CD8-positive, alpha-beta memory T cell (primary cell): ENCODE measurements around the gene NOVA1. TPM values are rescaled to one million over a fixed set of nuclear protein-coding genes. Genes with fewer than 3 reads are reported as not detected.

ENCODE experiments used
- CTCF ChIA-PET: fragments of 350-600 bp; sonication (Branson Sonifier 250); formaldehyde crosslinking; loops from one replicate; lab custom pipeline; 2021; ENCODE audit warnings: antibody characterized with exemption; lab: Charles Lee
- POLR2A ChIA-PET: fragments of 350-600 bp; sonication (Branson Sonifier 250); formaldehyde crosslinking; loops from one replicate; lab custom pipeline; 2021; ENCODE audit warnings: antibody characterized with exemption; lab: Charles Lee
- DNase-seq, 5 donors: peaks; one replicate each; pipeline versions ENCODE4 v3.0.0 to v3.0.0-alpha.2; 2020 to 2022; ENCODE audit warnings: mixed read lengths in 1 of 5
- H3K27ac ChIP-seq: one replicate; pipeline ENCODE4 v1.7.0; 2013; ENCODE audit warnings: low read depth, mild to moderate bottlenecking, low read length, moderate library complexity
- H3K27me3 ChIP-seq: 2 replicates; pipeline ENCODE4 v1.7.0; 2013; ENCODE audit warnings: low read length, mild to moderate bottlenecking; ENCODE audit not compliant: insufficient read depth, poor library complexity, severe bottlenecking
- H3K36me3 ChIP-seq: 2 replicates; pipeline ENCODE4 v1.7.0; 2013; ENCODE audit warnings: mild to moderate bottlenecking, low read length, moderate library complexity; ENCODE audit not compliant: insufficient read depth
- H3K4me1 ChIP-seq: 2 replicates; pipeline ENCODE4 v1.7.0; 2013; ENCODE audit warnings: mild to moderate bottlenecking, low read length, moderate library complexity; ENCODE audit not compliant: insufficient read depth
- H3K4me3 ChIP-seq: 2 replicates; pipeline ENCODE4 v1.7.0; 2013; ENCODE audit warnings: mild to moderate bottlenecking, low read length
- H3K9me3 ChIP-seq: 2 replicates; pipeline ENCODE4 v1.7.0; 2013; ENCODE audit warnings: mild to moderate bottlenecking, low read length
- H3K27ac Mint-ChIP-seq, 8 donors: one replicate each; pipeline ENCODE4 v1.8.0; 2020 to 2021; ENCODE audit warnings: mixed read lengths in 8 of 8, mild to moderate bottlenecking in 6 of 8, inconsistent platforms in 3 of 8, moderate library complexity in 3 of 8
- H3K27me3 Mint-ChIP-seq, 2 donors: one replicate each; pipeline ENCODE4 v1.8.0; 2020 to 2021; ENCODE audit warnings: mixed read lengths in 2 of 2, mild to moderate bottlenecking in 1 of 2, moderate library complexity in 1 of 2
- H3K36me3 Mint-ChIP-seq, 3 donors: one replicate each; pipeline ENCODE4 v1.8.0; 2020 to 2021; ENCODE audit warnings: mixed read lengths in 3 of 3, inconsistent platforms in 1 of 3, mild to moderate bottlenecking in 1 of 3
- H3K4me1 Mint-ChIP-seq, 3 donors: one replicate each; pipeline ENCODE4 v1.8.0; 2020 to 2021; ENCODE audit warnings: mixed read lengths in 3 of 3, inconsistent platforms in 1 of 3, mild to moderate bottlenecking in 1 of 3
- H3K4me3 Mint-ChIP-seq, 7 donors: one replicate each; pipeline ENCODE4 v1.8.0; 2020 to 2021; ENCODE audit warnings: mixed read lengths in 7 of 7, mild to moderate bottlenecking in 6 of 7, moderate library complexity in 4 of 7, inconsistent platforms in 2 of 7
- H3K9me3 Mint-ChIP-seq, 5 donors: one replicate each; pipeline ENCODE4 v1.8.0; 2020 to 2022; ENCODE audit warnings: mixed read lengths in 5 of 5, mild to moderate bottlenecking in 3 of 5, moderate library complexity in 2 of 5, inconsistent platforms in 1 of 5
- polyA plus RNA-seq: library from polyadenylated mRNA; unstranded; fragments of 300-500 nt; fragmentation: Illumina TruSeq; gene quantifications from one replicate; pipeline ENCODE4 v1.2.3, GENCODE V29; 2021
- total RNA-seq, 2 experiments: library from RNA; stranded (reverse); gene quantifications; one replicate each; pipeline ENCODE4 v1.2.3, GENCODE V29; 2021

NOVA1 gene
- total and polyA plus RNA-seq, 3 experiments from 2014 or later: 0.28 TPM; not detected in 2

DNA sequence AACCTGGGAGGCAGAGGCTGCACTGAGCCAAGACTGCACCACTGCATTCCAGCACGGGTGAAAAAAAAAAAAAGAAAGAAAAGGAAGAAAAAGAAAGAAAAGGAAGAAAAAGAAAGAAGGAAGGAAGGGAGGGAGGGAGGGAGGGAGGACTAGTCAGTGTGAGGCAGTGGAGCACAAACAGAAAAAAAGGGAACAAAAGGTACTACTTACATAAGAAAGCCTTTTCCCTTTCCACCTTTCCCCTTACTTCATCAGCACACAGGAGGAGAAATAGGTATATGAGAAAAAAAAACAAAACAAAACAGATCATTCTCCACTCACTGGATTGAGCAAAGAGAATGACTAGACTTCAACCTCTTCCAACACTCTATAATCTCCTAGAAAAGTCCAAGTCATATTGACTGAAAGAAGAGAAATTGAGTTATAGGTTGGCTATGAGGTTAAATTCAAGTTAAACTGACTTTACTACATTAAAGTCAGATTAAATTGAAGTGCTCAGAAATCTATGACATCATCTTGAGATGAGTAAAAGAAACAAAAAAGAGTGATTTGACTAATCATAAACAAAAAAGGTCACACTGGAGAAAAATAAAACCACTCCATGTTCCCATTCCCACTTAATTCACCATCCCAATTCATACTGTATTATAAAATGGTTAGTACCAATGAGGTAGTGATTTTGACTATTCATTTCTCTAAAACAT is 43.6 kb downstream of the NOVA1 start:
- Histone ChIP-seq H3K9me3 (no peaks in the 10 kb centered on the region), H3K4me3 (no peak overlapping the region), H3K36me3 (no peaks in the 10 kb centered on the region), H3K27ac (no peak overlapping the region), H3K4me1 (no peaks in the 10 kb centered on the region), H3K27me3 (no peaks in the 10 kb centered on the region)
- Mint-ChIP-seq H3K27ac (no peak overlapping the region), H3K4me1 (no peaks in the 10 kb centered on the region), H3K36me3 (no peaks in the 10 kb centered on the region), H3K4me3 (no peak overlapping the region), H3K9me3 (peaks cover 2 to 40% (median 20%) of the 10 kb centered on the region in 5 donors), H3K27me3 (no peaks in the 10 kb centered on the region)
- ChIA-PET POLR2A (no interaction called here), CTCF (no interaction called here)
- no peak for DNase-seq

DNA sequence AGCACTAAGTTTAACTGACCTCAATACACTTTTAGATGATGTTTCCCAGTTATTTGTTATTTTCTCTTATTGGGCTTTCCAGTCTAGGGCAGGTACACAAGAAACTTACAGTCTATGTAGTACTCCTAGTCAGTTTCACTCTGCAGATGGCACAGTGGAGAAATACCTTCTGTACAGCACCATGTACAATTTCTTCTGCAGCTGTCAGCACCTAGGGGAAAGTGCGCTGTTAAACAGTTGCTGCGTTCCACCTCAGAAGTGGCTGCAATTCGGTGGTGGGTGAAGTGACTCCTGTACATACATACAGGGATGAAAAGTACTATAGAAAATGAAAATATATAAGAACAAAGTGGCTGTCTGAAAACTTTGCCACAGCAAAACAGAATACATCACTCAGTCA is 48.3 kb downstream of the NOVA1 start:
- H3K27me3 Mint-ChIP-seq: no peaks in the 10 kb centered on the region
- H3K36me3 Mint-ChIP-seq: no peaks in the 10 kb centered on the region
- Histone ChIP-seq H3K4me3 (no peak overlapping the region), H3K27me3 (no peaks in the 10 kb centered on the region), H3K36me3 (no peaks in the 10 kb centered on the region), H3K9me3 (no peaks in the 10 kb centered on the region), H3K4me1 (no peaks in the 10 kb centered on the region), H3K27ac (no peak overlapping the region)
- ChIA-PET POLR2A (no interaction called here), CTCF (no interaction called here)
- no peak for DNase-seq
- no peaks in the 10 kb centered on the region for H3K4me1 Mint-ChIP-seq
- H3K9me3 Mint-ChIP-seq: peaks cover 8 to 31% (median 12%) of the 10 kb centered on the region in 5 donors
- no peak overlapping the region for H3K27ac Mint-ChIP-seq
- no peak overlapping the region for H3K4me3 Mint-ChIP-seq

DNA sequence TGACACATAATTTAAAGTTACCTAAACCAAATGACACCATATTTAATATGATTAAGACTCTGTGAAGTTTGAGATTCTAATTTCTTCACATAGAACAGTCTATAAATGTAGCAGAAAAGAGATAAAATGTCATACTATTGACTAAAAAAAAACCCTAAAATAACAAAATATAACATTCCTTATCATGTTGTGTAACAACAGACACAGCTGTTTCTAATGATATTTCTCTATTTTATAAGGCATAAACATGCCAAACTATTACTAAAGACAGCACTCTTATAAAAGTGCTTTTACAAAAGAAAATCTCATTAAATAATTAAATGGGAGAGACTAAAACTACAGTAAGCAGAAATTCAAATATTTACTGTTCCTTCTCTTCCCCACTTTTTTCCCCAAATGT is 49.4 kb downstream of the NOVA1 start:
- Histone ChIP-seq H3K27me3 (no peaks in the 10 kb centered on the region), H3K4me1 (no peaks in the 10 kb centered on the region), H3K27ac (no peak overlapping the region), H3K36me3 (no peaks in the 10 kb centered on the region), H3K9me3 (no peaks in the 10 kb centered on the region), H3K4me3 (no peak overlapping the region)
- H3K27ac Mint-ChIP-seq: no peak overlapping the region
- POLR2A ChIA-PET: no interaction called here
- no peaks in the 10 kb centered on the region for H3K4me1 Mint-ChIP-seq
- no peaks in the 10 kb centered on the region for H3K36me3 Mint-ChIP-seq
- CTCF ChIA-PET: no interaction called here
- H3K9me3 Mint-ChIP-seq: peaks cover 6 to 37% (median 15%) of the 10 kb centered on the region in 5 donors
- no peaks in the 10 kb centered on the region for H3K27me3 Mint-ChIP-seq
- no peak overlapping the region for H3K4me3 Mint-ChIP-seq
- DNase-seq: no peak

DNA sequence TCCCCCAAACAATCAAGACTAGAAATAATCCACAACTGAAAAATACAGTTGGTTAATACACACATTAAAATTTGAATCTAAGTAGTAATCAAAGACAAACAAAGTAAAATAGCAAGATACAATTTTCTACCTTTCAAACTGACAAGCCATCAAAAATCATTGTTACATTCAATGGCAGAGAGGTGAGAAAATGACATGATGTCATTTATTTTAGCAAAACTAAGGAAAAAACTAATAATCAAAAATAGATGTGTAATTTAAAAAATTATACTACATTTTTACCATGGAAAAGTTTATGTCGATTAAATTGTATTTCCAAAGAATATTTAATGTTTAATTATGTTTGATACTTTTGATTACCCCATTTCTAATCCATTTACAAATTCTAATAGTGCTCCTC is 59.7 kb downstream of the NOVA1 start:
- H3K27me3 ChIP-seq: no peaks in the 10 kb centered on the region
- no peak overlapping the region for H3K27ac ChIP-seq
- H3K4me1 ChIP-seq: no peaks in the 10 kb centered on the region
- no peak overlapping the region for H3K4me3 Mint-ChIP-seq
- no peak overlapping the region for H3K27ac Mint-ChIP-seq
- ChIA-PET POLR2A (no interaction called here), CTCF (no interaction called here)
- peaks cover 6 to 21% (median 12%) of the 10 kb centered on the region in 5 donors for H3K9me3 Mint-ChIP-seq
- H3K9me3 ChIP-seq: no peaks in the 10 kb centered on the region
- no peak for DNase-seq
- no peaks in the 10 kb centered on the region for H3K36me3 Mint-ChIP-seq
- H3K27me3 Mint-ChIP-seq: no peaks in the 10 kb centered on the region
- no peak overlapping the region for H3K4me3 ChIP-seq
- no peaks in the 10 kb centered on the region for H3K36me3 ChIP-seq
- no peaks in the 10 kb centered on the region for H3K4me1 Mint-ChIP-seq

DNA sequence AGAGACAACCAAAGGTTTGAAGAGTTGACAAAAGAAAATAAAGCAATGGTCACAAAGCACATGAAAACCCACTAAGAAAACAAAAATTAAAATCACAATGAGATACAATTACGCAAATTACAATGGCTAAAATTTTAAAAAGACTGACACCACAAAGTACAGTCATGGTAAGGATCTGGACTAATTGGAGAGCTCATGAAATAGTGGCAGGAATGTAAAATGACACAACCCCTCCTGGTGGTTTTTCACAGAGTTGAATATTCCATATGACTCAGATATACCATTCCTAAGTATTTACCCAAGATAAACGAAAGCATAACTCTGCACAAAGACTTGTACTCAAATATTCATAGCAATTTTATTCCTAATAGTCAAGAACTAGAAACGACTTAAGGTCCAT is 65.9 kb downstream of the NOVA1 start:
- H3K4me3 ChIP-seq: no peak overlapping the region
- Mint-ChIP-seq H3K36me3 (no peaks in the 10 kb centered on the region), H3K27me3 (no peaks in the 10 kb centered on the region), H3K4me1 (no peaks in the 10 kb centered on the region), H3K4me3 (no peak overlapping the region), H3K27ac (no peak overlapping the region), H3K9me3 (peaks cover 14 to 32% (median 20%) of the 10 kb centered on the region in 5 donors)
- H3K36me3 ChIP-seq: no peaks in the 10 kb centered on the region
- no peak overlapping the region for H3K27ac ChIP-seq
- no peaks in the 10 kb centered on the region for H3K27me3 ChIP-seq
- no peaks in the 10 kb centered on the region for H3K4me1 ChIP-seq
- ChIA-PET POLR2A (no interaction called here), CTCF (no interaction called here)
- DNase-seq: no peak
- no peaks in the 10 kb centered on the region for H3K9me3 ChIP-seq

DNA sequence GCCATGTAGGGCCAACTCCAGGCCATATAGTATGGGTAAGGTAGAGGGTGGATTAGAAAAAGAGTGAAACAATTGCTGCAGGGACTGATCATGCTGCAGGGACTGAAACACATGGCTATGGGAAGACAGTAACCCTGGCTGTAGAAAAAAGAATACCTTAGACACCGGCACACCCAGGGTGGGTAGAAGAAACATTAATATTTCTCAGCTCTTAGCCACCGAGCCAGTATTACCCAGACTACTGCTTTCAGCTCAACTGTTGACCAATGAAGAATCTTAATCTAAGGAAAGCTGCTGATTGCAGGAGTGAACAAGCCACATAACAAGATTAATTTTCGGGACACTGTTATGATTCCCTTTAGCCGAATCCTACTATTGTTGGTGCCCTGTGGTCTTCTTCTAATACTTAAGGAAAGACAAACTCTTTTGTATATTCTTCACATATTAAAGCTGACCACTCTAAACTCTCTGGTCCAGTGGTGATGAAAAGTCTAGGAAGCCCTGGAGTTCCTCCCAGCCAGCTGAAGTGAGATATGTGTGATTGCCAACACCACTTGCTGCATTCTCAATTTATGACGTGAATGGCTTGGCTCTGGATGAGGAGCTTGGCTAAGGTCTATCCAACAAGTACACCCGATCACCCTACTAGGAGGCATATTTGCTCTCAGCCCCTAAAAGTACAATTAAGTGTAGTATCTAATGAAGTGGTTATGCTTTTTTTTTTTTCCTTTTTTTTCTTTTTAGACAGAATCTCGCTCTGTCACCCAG is 69.2 kb downstream of the NOVA1 start:
- ChIA-PET CTCF (no interaction called here), POLR2A (no interaction called here)
- no peak overlapping the region for H3K4me3 Mint-ChIP-seq
- H3K36me3 Mint-ChIP-seq: no peaks in the 10 kb centered on the region
- H3K27ac Mint-ChIP-seq: no peak overlapping the region
- H3K4me3 ChIP-seq: no peak overlapping the region
- no peaks in the 10 kb centered on the region for H3K4me1 ChIP-seq
- H3K9me3 ChIP-seq: no peaks in the 10 kb centered on the region
- H3K9me3 Mint-ChIP-seq: peaks cover 13 to 40% (median 18%) of the 10 kb centered on the region in 5 donors
- H3K36me3 ChIP-seq: no peaks in the 10 kb centered on the region
- H3K27me3 ChIP-seq: no peaks in the 10 kb centered on the region
- no peaks in the 10 kb centered on the region for H3K27me3 Mint-ChIP-seq
- DNase-seq: no peak
- H3K4me1 Mint-ChIP-seq: no peaks in the 10 kb centered on the region
- no peak overlapping the region for H3K27ac ChIP-seq

DNA sequence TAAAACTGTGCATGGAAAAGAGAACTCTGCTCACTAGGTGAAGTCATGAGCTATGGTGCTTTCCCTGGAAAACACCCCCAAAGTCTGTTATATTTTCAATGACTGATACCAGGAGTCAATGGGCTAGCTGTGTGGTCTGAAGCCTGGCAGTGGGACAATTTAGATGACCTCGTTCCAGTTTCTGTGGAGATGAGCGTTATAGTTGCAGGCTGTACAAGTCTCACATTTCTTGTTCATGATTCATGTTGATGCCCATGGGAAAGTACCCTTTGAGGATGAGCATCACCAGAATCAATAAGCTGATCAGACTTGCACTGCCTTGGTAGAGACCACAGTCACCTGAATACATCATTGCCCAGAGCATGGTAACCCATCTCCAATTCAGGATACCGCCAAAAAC is 70.7 kb downstream of the NOVA1 start:
- ChIA-PET POLR2A (no interaction called here), CTCF (no interaction called here)
- H3K4me3 ChIP-seq: no peak overlapping the region
- no peak overlapping the region for H3K4me3 Mint-ChIP-seq
- H3K4me1 Mint-ChIP-seq: no peaks in the 10 kb centered on the region
- DNase-seq: no peak
- H3K27ac ChIP-seq: no peak overlapping the region
- no peaks in the 10 kb centered on the region for H3K27me3 Mint-ChIP-seq
- no peaks in the 10 kb centered on the region for H3K4me1 ChIP-seq
- H3K27me3 ChIP-seq: no peaks in the 10 kb centered on the region
- H3K9me3 Mint-ChIP-seq: peaks cover 13 to 40% (median 19%) of the 10 kb centered on the region in 5 donors
- H3K27ac Mint-ChIP-seq: no peak overlapping the region
- no peaks in the 10 kb centered on the region for H3K9me3 ChIP-seq
- H3K36me3 ChIP-seq: no peaks in the 10 kb centered on the region
- H3K36me3 Mint-ChIP-seq: no peaks in the 10 kb centered on the region

DNA sequence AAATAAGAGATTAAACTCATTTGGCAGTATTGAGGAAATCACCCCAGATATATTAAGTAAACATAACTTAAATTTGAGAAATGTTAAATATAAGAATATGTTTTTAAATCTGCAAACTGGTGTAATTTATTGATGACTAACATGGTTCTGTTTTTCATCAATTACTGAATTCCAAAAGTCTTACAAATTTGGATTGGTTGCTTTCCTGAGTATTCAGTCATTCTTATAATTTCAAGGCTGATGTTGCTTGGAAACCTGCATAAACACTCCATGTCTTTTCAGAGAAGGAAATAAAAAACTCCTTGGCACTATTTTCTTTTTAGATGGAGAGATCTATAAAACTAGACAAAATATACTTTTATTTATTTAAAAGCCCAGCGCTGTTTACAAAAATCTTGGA is 71.7 kb downstream of the NOVA1 start:
- Mint-ChIP-seq H3K27me3 (no peaks in the 10 kb centered on the region), H3K9me3 (peaks cover 8 to 33% (median 16%) of the 10 kb centered on the region in 5 donors), H3K27ac (no peak overlapping the region), H3K4me1 (no peaks in the 10 kb centered on the region), H3K36me3 (no peaks in the 10 kb centered on the region), H3K4me3 (no peak overlapping the region)
- no peak overlapping the region for H3K27ac ChIP-seq
- CTCF ChIA-PET: no interaction called here
- H3K4me1 ChIP-seq: no peaks in the 10 kb centered on the region
- no peaks in the 10 kb centered on the region for H3K27me3 ChIP-seq
- H3K4me3 ChIP-seq: no peak overlapping the region
- POLR2A ChIA-PET: no interaction called here
- no peak for DNase-seq
- no peaks in the 10 kb centered on the region for H3K9me3 ChIP-seq
- H3K36me3 ChIP-seq: no peaks in the 10 kb centered on the region
